Measurements from ENCODE around the gene HECW1. TPM values are rescaled to one million over a fixed set of nuclear protein-coding genes. Genes with fewer than 3 reads are reported as not detected.

HECW1 gene
- total RNA-seq, 1 experiment from 2014 or later, result 2.7 TPM

DNA sequence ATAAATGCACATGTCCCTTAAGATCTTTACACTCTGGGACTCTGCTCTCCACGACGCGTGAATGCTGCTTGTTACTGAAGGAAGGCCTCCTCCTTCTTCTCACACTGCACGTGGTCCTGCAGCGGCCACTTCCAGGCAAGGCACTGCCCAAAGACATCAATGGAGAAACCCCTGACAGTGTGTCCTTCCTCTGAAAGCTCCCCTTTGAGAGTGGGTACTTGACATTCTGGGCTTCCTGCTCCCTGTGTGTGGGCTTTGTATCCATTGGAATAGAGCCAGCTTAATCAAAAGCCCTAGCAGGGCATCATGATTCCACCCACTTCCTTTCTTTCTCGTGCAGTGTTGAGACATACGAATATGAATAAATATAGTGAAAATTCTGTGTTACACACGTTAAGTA lies 400.8 kb downstream of the HECW1 start:
- H3K27me3 ChIP-seq (ENCODE audit: insufficient read depth, low read depth), result peaks cover 83% of the 10 kb centered on the region
- no peaks in the 10 kb centered on the region for H3K79me2 ChIP-seq (ENCODE audit: low read depth)
- H4K20me1 ChIP-seq (ENCODE audit: insufficient read depth), result no peaks in the 10 kb centered on the region
- no peak overlapping the region for H3K4me2 ChIP-seq
- no TSS peak for BruUV-seq (replicated peaks)
- no peak overlapping the region for H3K27ac ChIP-seq
- no peak for DNase-seq
- H3K36me3 ChIP-seq (ENCODE audit: low read depth), result no peaks in the 10 kb centered on the region
- no peaks in the 10 kb centered on the region for H3F3A ChIP-seq (ENCODE audit: insufficient read depth, low read depth)
- intact Hi-C loops (cut with micrococcal nuclease; ENCODE audit: unreplicated experiment), result no loop called here
- H2AFZ ChIP-seq, result no peak overlapping the region
- no peaks in the 10 kb centered on the region for H3K4me1 ChIP-seq (replicated peaks; ENCODE audit: insufficient read depth)
- TF ChIP-seq, protein P1, sequence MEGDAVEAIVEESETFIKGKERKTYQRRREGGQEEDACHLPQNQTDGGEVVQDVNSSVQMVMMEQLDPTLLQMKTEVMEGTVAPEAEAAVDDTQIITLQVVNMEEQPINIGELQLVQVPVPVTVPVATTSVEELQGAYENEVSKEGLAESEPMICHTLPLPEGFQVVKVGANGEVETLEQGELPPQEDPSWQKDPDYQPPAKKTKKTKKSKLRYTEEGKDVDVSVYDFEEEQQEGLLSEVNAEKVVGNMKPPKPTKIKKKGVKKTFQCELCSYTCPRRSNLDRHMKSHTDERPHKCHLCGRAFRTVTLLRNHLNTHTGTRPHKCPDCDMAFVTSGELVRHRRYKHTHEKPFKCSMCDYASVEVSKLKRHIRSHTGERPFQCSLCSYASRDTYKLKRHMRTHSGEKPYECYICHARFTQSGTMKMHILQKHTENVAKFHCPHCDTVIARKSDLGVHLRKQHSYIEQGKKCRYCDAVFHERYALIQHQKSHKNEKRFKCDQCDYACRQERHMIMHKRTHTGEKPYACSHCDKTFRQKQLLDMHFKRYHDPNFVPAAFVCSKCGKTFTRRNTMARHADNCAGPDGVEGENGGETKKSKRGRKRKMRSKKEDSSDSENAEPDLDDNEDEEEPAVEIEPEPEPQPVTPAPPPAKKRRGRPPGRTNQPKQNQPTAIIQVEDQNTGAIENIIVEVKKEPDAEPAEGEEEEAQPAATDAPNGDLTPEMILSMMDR (conservative IDR thresholded peaks at IDR 0.05), result no peak
- TF ChIP-seq EZH2 (IDR thresholded peaks at IDR 0.05; ENCODE audit: low read depth), result no peak
- H3K4me3 ChIP-seq, result no peak overlapping the region
- POLR2A ChIA-PET (ENCODE audit: unreplicated experiment), result no interaction called here
- H3K9me3 ChIP-seq (ENCODE audit: insufficient read depth, low read depth), result no peaks in the 10 kb centered on the region
- H3K9me2 ChIP-seq (ENCODE audit: insufficient read depth), result no peaks in the 10 kb centered on the region
- CTCF ChIA-PET, result no interaction called here

DNA sequence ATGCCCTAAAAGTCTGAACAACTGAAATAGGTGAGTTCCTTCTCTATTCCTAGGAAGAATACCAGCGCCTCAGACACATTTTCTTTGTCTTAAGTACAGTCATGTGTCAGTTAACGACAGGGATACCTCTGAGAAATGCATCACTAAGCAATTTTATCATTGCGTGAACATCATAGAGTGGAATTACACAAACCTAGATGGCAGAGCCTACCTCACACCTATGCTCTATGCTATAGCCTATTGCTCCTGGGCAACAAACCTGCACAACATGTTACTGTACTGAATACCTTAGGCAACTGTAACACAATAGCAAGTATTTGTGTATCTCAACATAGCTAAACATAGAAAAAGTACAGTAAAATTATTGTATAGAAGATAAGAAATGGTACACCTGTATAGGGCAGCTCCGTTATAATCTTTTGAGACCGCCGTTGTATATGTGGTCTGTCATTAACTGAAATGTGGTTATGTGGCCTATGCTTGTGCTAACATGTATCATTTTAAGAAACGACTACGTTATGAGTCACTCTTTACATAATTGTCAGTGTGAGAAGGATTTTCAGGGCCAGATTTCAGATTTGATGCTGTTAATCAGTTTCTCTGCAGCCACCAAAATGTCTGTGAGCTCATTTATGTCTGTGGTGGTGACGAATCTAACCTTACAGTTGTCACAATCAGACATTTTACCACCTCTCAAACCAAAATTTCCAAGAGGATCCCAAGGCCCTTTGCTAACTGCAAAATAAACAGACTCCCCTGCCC lies 404.3 kb downstream of the HECW1 start:
- no peaks in the 10 kb centered on the region for H3K4me1 ChIP-seq (replicated peaks; ENCODE audit: insufficient read depth)
- TF ChIP-seq, protein P1 (conservative IDR thresholded peaks at IDR 0.05), result no peak
- no peak for TF ChIP-seq EZH2 (IDR thresholded peaks at IDR 0.05; ENCODE audit: low read depth)
- CTCF ChIA-PET, result no interaction called here
- no peaks in the 10 kb centered on the region for H3F3A ChIP-seq (ENCODE audit: insufficient read depth, low read depth)
- no peak overlapping the region for H2AFZ ChIP-seq
- H3K9me2 ChIP-seq (ENCODE audit: insufficient read depth), result no peaks in the 10 kb centered on the region
- no peak for DNase-seq
- H3K4me3 ChIP-seq, result no peak overlapping the region
- H3K9me3 ChIP-seq (ENCODE audit: insufficient read depth, low read depth), result no peaks in the 10 kb centered on the region
- no TSS peak for BruUV-seq (replicated peaks)
- H3K27me3 ChIP-seq (ENCODE audit: insufficient read depth, low read depth), result peaks cover 48% of the 10 kb centered on the region
- no peaks in the 10 kb centered on the region for H3K79me2 ChIP-seq (ENCODE audit: low read depth)
- intact Hi-C loops (cut with micrococcal nuclease; ENCODE audit: unreplicated experiment), result no loop called here
- H3K27ac ChIP-seq, result no peak overlapping the region
- H3K36me3 ChIP-seq (ENCODE audit: low read depth), result no peaks in the 10 kb centered on the region
- POLR2A ChIA-PET (ENCODE audit: unreplicated experiment), result no interaction called here
- no peaks in the 10 kb centered on the region for H4K20me1 ChIP-seq (ENCODE audit: insufficient read depth)
- no peak overlapping the region for H3K4me2 ChIP-seq

DNA sequence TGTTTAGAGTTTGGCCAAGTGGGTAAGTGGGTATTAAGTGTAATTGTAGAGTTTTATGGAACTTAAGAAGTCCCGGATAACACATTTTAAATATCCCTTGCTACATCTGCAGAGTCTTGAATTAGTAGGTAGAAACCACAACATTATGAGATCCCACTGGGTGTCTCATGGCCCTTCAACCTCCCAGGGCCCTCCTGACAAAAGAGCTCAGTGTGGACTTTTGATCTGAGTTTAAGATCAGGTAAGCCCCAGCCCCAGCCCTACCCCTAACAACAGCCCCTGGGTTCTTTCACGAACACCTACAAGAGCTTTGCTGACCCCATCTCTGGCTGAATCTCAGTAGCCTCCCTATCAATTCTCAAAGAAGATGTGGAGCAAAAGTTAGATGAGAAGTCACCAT lies 405.0 kb downstream of the HECW1 start:
- intact Hi-C loops (cut with micrococcal nuclease; ENCODE audit: unreplicated experiment), result no loop called here
- H4K20me1 ChIP-seq (ENCODE audit: insufficient read depth), result no peaks in the 10 kb centered on the region
- H3F3A ChIP-seq (ENCODE audit: insufficient read depth, low read depth), result no peaks in the 10 kb centered on the region
- H3K9me3 ChIP-seq (ENCODE audit: insufficient read depth, low read depth), result no peaks in the 10 kb centered on the region
- TF ChIP-seq, protein P1 (conservative IDR thresholded peaks at IDR 0.05), result no peak
- TF ChIP-seq EZH2 (IDR thresholded peaks at IDR 0.05; ENCODE audit: low read depth), result no peak
- H3K36me3 ChIP-seq (ENCODE audit: low read depth), result no peaks in the 10 kb centered on the region
- no TSS peak for BruUV-seq (replicated peaks)
- DNase-seq, result no peak
- H3K27ac ChIP-seq, result no peak overlapping the region
- H3K4me2 ChIP-seq, result no peak overlapping the region
- no peaks in the 10 kb centered on the region for H3K9me2 ChIP-seq (ENCODE audit: insufficient read depth)
- no peaks in the 10 kb centered on the region for H3K4me1 ChIP-seq (replicated peaks; ENCODE audit: insufficient read depth)
- H3K27me3 ChIP-seq (ENCODE audit: insufficient read depth, low read depth), result peaks cover 43% of the 10 kb centered on the region
- CTCF ChIA-PET, result no interaction called here
- no peak overlapping the region for H3K4me3 ChIP-seq
- no peaks in the 10 kb centered on the region for H3K79me2 ChIP-seq (ENCODE audit: low read depth)
- POLR2A ChIA-PET (ENCODE audit: unreplicated experiment), result no interaction called here
- H2AFZ ChIP-seq, result no peak overlapping the region

All from PC-9 (cell line).